Skeletal muscle tissue (tissue), 4 donors: ENCODE data around the gene NTMT2. TPM values are rescaled to one million over a fixed set of nuclear protein-coding genes. Genes with fewer than 3 reads are reported as not detected.

ENCODE experiments used
- H3K27ac ChIP-seq: one replicate; pipeline ENCODE4 v1.7.0; 2013; ENCODE audit warnings: mild to moderate bottlenecking, low read depth, low read length, inconsistent platforms
- H3K27me3 ChIP-seq, 3 donors: one replicate each; pipeline ENCODE4 v1.7.0; 2013; ENCODE audit warnings: low read length in 3 of 3; ENCODE audit not compliant: control insufficient read depth in 3 of 3, insufficient read depth in 3 of 3
- H3K36me3 ChIP-seq, 3 donors: one replicate each; pipeline ENCODE4 v1.7.0; 2013; ENCODE audit warnings: low read length in 3 of 3; ENCODE audit not compliant: control insufficient read depth in 3 of 3, insufficient read depth in 3 of 3
- H3K4me1 ChIP-seq, 3 donors: one replicate each; pipeline ENCODE4 v1.7.0; 2013; ENCODE audit warnings: low read length in 3 of 3, mild to moderate bottlenecking in 3 of 3; ENCODE audit not compliant: control insufficient read depth in 3 of 3, insufficient read depth in 3 of 3
- H3K4me3 ChIP-seq, 3 donors: one replicate each; pipeline ENCODE4 v1.7.0; 2013; ENCODE audit warnings: low read length in 3 of 3
- H3K9ac ChIP-seq, 3 donors: one replicate each; pipeline ENCODE4 v1.7.0; 2013; ENCODE audit warnings: low read length in 3 of 3, mild to moderate bottlenecking in 3 of 3, moderate library complexity in 2 of 3, low read depth in 1 of 3
- H3K9me3 ChIP-seq, 3 donors: one replicate each; pipeline ENCODE4 v1.7.0; 2013; ENCODE audit warnings: low read length in 3 of 3; ENCODE audit not compliant: control insufficient read depth in 3 of 3
- total RNA-seq: library from RNA; depleted of rRNA; stranded (reverse); fragments of >200 nt; gene quantifications from one replicate; pipeline ENCODE4 v1.2.3, GENCODE V29; 2014
- donor health status: Osteomylitis.

Gene NTMT2
- total RNA-seq, 1 donor from 2014 or later, result 0.52 TPM

GRCh38 chr1:170175041-170175440 is 29.3 kb downstream of the NTMT2 start:
- Histone ChIP-seq H3K9ac (no peak overlapping the region), H3K9me3 (peaks cover 0 to 5% (median 0%) of the 10 kb centered on the region in 3 donors), H3K4me3 (no peak overlapping the region), H3K27ac (no peak overlapping the region), H3K4me1 (no peaks in the 10 kb centered on the region), H3K27me3 (no peaks in the 10 kb centered on the region), H3K36me3 (no peaks in the 10 kb centered on the region)

- Histone ChIP-seq H3K9me3 (peaks cover 0 to 5% (median 0%) of the 10 kb centered on the region in 3 donors), H3K36me3 (no peaks in the 10 kb centered on the region), H3K4me3 (no peak overlapping the region), H3K27me3 (no peaks in the 10 kb centered on the region), H3K4me1 (no peaks in the 10 kb centered on the region), H3K9ac (no peak overlapping the region), H3K27ac (no peak overlapping the region)
Observed at GRCh38 chr1:170175484-170175883, 29.7 kb downstream of the NTMT2 start.

- Histone ChIP-seq H3K4me3 (no peak overlapping the region), H3K36me3 (no peaks in the 10 kb centered on the region), H3K4me1 (no peaks in the 10 kb centered on the region)
Observed at GRCh38 chr1:170176772-170177171, 31.0 kb downstream of the NTMT2 start.

GRCh38 chr1:170182442-170182841 is 36.7 kb downstream of the NTMT2 start:
- no peak overlapping the region for H3K27ac ChIP-seq
- H3K4me3 ChIP-seq, result no peak overlapping the region
- H3K27me3 ChIP-seq, result no peaks in the 10 kb centered on the region
- H3K9ac ChIP-seq, result no peak overlapping the region
- H3K4me1 ChIP-seq, result no peaks in the 10 kb centered on the region
- no peaks in the 10 kb centered on the region for H3K36me3 ChIP-seq
- no peaks in the 10 kb centered on the region for H3K9me3 ChIP-seq

More at GRCh38 chr1:170176772-170177171, 31.0 kb downstream of the NTMT2 start:
- Histone ChIP-seq H3K27ac (no peak overlapping the region), H3K27me3 (no peaks in the 10 kb centered on the region), H3K9me3 (no peaks in the 10 kb centered on the region), H3K9ac (no peak overlapping the region)

GRCh38 chr1:170192546-170192945 is 46.8 kb downstream of the NTMT2 start:
- H3K9ac ChIP-seq, result no peak overlapping the region
- H3K27me3 ChIP-seq, result no peaks in the 10 kb centered on the region
- no peak overlapping the region for H3K27ac ChIP-seq
- H3K9me3 ChIP-seq, result peaks cover 2 to 5% (median 5%) of the 10 kb centered on the region in 3 donors
- no peak overlapping the region for H3K4me3 ChIP-seq
- H3K36me3 ChIP-seq, result no peaks in the 10 kb centered on the region
- H3K4me1 ChIP-seq, result no peaks in the 10 kb centered on the region

GRCh38 chr1:170194451-170194850 is 48.7 kb downstream of the NTMT2 start:
- no peaks in the 10 kb centered on the region for H3K36me3 ChIP-seq
- peaks cover 2 to 5% (median 5%) of the 10 kb centered on the region in 3 donors for H3K9me3 ChIP-seq
- no peak overlapping the region for H3K4me3 ChIP-seq
- H3K9ac ChIP-seq, result no peak overlapping the region
- H3K27ac ChIP-seq, result no peak overlapping the region
- H3K4me1 ChIP-seq, result no peaks in the 10 kb centered on the region
- no peaks in the 10 kb centered on the region for H3K27me3 ChIP-seq

GRCh38 chr1:170196490-170197236 is 50.9 kb downstream of the NTMT2 start:
- Histone ChIP-seq H3K9me3 (peaks cover 0 to 2% (median under 1%) of the 10 kb centered on the region in 3 donors), H3K4me1 (peaks cover 0 to 2% (median 0%) of the 10 kb centered on the region in 3 donors), H3K36me3 (no peaks in the 10 kb centered on the region), H3K27me3 (no peaks in the 10 kb centered on the region), H3K27ac (no peak overlapping the region), H3K4me3 (no peak overlapping the region), H3K9ac (no peak overlapping the region)

- Histone ChIP-seq H3K4me1 (peaks cover 0 to 2% (median 0%) of the 10 kb centered on the region in 3 donors), H3K36me3 (no peaks in the 10 kb centered on the region), H3K9ac (no peak overlapping the region), H3K4me3 (no peak overlapping the region), H3K27ac (no peak overlapping the region), H3K27me3 (no peaks in the 10 kb centered on the region), H3K9me3 (peaks cover 0 to 2% (median 0%) of the 10 kb centered on the region in 3 donors)
Observed at GRCh38 chr1:170198090-170198489, 52.3 kb downstream of the NTMT2 start.

GRCh38 chr1:170198584-170198983 is 52.8 kb downstream of the NTMT2 start:
- peaks cover 0 to 2% (median 0%) of the 10 kb centered on the region in 3 donors for H3K4me1 ChIP-seq
- H3K36me3 ChIP-seq, result no peaks in the 10 kb centered on the region
- H3K27ac ChIP-seq, result no peak overlapping the region
- no peaks in the 10 kb centered on the region for H3K27me3 ChIP-seq
- no peak overlapping the region for H3K4me3 ChIP-seq
- H3K9ac ChIP-seq, result no peak overlapping the region
- H3K9me3 ChIP-seq, result no peaks in the 10 kb centered on the region

GRCh38 chr1:170200161-170200560 is 54.4 kb downstream of the NTMT2 start:
- H3K36me3 ChIP-seq, result no peaks in the 10 kb centered on the region
- peaks cover 0 to 2% (median 0%) of the 10 kb centered on the region in 3 donors for H3K4me1 ChIP-seq
- H3K27me3 ChIP-seq, result no peaks in the 10 kb centered on the region
- H3K4me3 ChIP-seq, result no peak overlapping the region
- no peak overlapping the region for H3K9ac ChIP-seq
- no peaks in the 10 kb centered on the region for H3K9me3 ChIP-seq
- H3K27ac ChIP-seq, result no peak overlapping the region
